Activated naive CD4-positive, alpha-beta T cell treated with anti-CD3 and anti-CD28 coated beads, Interleukin-2, amount 10 ng/mL, durations not matched to agents 7 days and 5 days (primary cell): ENCODE data around the gene BEND5.
A peak's percentile ranks its signal among the peaks of the same experiment; 100 is the strongest.

Experiments
- CTCF ChIA-PET: fragments of 350-600 bp; sonication (Branson Sonifier 250); formaldehyde crosslinking; loops from one replicate; lab custom pipeline; 2021; ENCODE audit warnings: antibody characterized with exemption; lab: Charles Lee
- DNase-seq: peaks from one replicate; pipeline ENCODE4 v3.0.0-alpha.2; 2020
- H3K27ac Mint-ChIP-seq: one replicate; pipeline ENCODE4 v1.8.0; 2021; ENCODE audit warnings: mild to moderate bottlenecking, moderate library complexity, mixed read lengths
- H3K27me3 Mint-ChIP-seq: one replicate; pipeline ENCODE4 v1.8.0; 2021; ENCODE audit warnings: mild to moderate bottlenecking, mixed read lengths
- H3K36me3 Mint-ChIP-seq: one replicate; pipeline ENCODE4 v1.8.0; 2021; ENCODE audit warnings: mixed read lengths
- H3K4me1 Mint-ChIP-seq: one replicate; pipeline ENCODE4 v1.8.0; 2021; ENCODE audit warnings: mixed read lengths
- H3K4me3 Mint-ChIP-seq: one replicate; pipeline ENCODE4 v1.8.0; 2021; ENCODE audit warnings: mild to moderate bottlenecking, moderate library complexity, mixed read lengths
- H3K9me3 Mint-ChIP-seq: one replicate; pipeline ENCODE4 v1.8.0; 2021; ENCODE audit warnings: mixed read lengths

Gene BEND5

GRCh38 chr1:48725341-48726046 is 51.2 kb downstream of the BEND5 start:
- Mint-ChIP-seq H3K4me1 (no peaks in the 10 kb centered on the region), H3K36me3 (no peaks in the 10 kb centered on the region), H3K9me3 (no peaks in the 10 kb centered on the region), H3K27me3 (no peaks in the 10 kb centered on the region), H3K4me3 (no peak overlapping the region), H3K27ac (no peak overlapping the region)
- CTCF ChIA-PET, result no interaction called here
- no peak for DNase-seq

DNA sequence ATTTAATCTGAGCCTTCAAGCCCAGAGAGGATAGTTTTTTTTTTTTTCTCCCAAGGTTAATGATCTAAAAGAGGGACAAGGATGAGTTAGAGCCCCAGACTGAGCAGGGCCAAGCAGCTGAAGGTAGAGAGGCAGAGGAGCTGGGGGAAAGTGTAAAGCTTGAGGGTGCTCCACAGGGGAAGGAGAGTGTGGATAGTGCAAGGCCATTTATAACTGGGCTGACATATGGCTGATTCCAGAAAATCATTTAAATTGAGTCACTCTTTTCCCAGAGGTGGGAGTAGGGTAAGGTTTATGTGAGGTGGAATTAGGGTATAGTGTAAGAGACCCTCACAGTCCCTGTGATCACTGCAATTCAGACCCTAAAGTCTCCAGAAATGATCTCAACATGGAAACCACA is 55.8 kb downstream of the BEND5 start:
- H3K36me3 Mint-ChIP-seq, result no peaks in the 10 kb centered on the region
- H3K27me3 Mint-ChIP-seq, result no peaks in the 10 kb centered on the region

DNA sequence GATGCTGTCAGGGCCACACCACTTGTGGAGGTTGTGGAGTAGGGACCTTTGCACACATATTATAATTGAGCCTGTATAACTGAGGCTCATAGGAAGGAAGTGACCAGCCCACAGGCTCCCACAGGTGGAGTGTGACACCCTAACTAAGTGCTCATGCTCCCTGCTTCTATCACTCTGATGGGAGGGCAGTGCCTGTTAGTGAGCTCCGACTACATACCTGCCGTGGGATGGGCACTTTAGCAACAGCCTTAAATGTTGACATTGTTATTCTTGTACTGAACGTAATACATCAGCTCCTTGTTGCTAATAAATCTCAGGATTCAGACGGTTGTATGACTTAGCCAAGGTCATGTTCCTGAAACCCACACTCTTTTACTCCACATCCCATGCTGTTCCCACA is 58.0 kb downstream of the BEND5 start:
- CTCF ChIA-PET, result no interaction called here
- Mint-ChIP-seq H3K36me3 (no peaks in the 10 kb centered on the region), H3K9me3 (no peaks in the 10 kb centered on the region), H3K4me3 (no peak overlapping the region), H3K27ac (no peak overlapping the region), H3K4me1 (no peaks in the 10 kb centered on the region), H3K27me3 (no peaks in the 10 kb centered on the region)
- DNase-seq, result no peak

More for the DNA sequence above, 55.8 kb downstream of the BEND5 start:
- no peaks in the 10 kb centered on the region for H3K4me1 Mint-ChIP-seq
- no peak for DNase-seq
- no peak overlapping the region for H3K27ac Mint-ChIP-seq
- no peaks in the 10 kb centered on the region for H3K9me3 Mint-ChIP-seq
- CTCF ChIA-PET, result no interaction called here
- no peak overlapping the region for H3K4me3 Mint-ChIP-seq

GRCh38 chr1:48718116-48718630 is 58.5 kb downstream of the BEND5 start:
- Mint-ChIP-seq H3K4me3 (no peak overlapping the region), H3K27me3 (no peaks in the 10 kb centered on the region), H3K36me3 (no peaks in the 10 kb centered on the region), H3K27ac (no peak overlapping the region), H3K9me3 (no peaks in the 10 kb centered on the region), H3K4me1 (no peaks in the 10 kb centered on the region)
- CTCF ChIA-PET, result no interaction called here
- DNase-seq, result no peak

DNA sequence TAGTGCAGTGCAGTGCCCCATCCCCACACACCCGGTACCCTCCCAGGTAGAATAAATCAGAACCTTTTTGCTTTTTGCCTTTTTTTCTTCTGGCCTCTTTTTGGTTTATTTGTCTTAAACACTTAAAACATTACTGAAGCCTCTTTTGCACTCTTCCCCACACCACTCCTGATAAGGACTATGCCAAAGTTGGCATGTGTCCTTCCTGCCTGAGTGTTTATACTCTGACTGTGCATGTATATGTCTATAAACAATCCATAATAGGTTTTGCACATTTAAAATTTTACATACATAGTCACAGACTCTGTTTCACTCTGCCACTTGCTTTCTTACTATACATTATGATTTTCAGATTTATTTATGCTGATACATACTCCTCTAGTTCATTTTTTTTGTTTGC is 59.6 kb downstream of the BEND5 start:
- CTCF ChIA-PET, result interaction anchor here (1.3 kb wide), 1 partner anchor 100 kb away, joined by 3 read pairs; no protein-coding TSS in a partner anchor
- Mint-ChIP-seq H3K27ac (no peak overlapping the region), H3K36me3 (no peaks in the 10 kb centered on the region), H3K4me1 (no peaks in the 10 kb centered on the region), H3K9me3 (no peaks in the 10 kb centered on the region), H3K27me3 (no peaks in the 10 kb centered on the region), H3K4me3 (no peak overlapping the region)
- no peak for DNase-seq

DNA sequence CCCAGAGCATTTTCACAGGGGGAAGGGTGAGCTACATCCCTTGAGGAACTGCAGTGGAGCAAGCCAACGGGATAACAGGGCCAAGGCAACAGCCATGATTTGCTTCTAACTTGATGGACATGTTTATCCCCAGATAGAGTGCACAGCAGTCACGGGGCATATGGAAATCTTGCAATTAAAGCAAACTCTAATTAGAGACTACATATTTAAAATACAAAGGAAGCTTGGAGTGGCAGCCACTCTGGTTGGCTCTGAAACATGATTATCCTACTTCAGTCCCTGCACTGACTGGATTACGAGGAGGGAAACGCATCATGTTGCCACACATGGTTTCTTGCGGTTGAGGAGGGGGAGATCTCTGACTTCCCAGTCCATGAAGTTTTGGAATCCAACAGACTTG is 60.8 kb downstream of the BEND5 start:
- Mint-ChIP-seq H3K4me3 (no peak overlapping the region), H3K4me1 (no peaks in the 10 kb centered on the region), H3K9me3 (no peaks in the 10 kb centered on the region), H3K27ac (no peak overlapping the region), H3K36me3 (no peaks in the 10 kb centered on the region), H3K27me3 (peaks cover 5% of the 10 kb centered on the region)
- CTCF ChIA-PET, result interaction anchor here (1.3 kb wide), 1 partner anchor 102 kb away, joined by 3 read pairs; no protein-coding TSS in a partner anchor
- DNase-seq, result no peak

DNA sequence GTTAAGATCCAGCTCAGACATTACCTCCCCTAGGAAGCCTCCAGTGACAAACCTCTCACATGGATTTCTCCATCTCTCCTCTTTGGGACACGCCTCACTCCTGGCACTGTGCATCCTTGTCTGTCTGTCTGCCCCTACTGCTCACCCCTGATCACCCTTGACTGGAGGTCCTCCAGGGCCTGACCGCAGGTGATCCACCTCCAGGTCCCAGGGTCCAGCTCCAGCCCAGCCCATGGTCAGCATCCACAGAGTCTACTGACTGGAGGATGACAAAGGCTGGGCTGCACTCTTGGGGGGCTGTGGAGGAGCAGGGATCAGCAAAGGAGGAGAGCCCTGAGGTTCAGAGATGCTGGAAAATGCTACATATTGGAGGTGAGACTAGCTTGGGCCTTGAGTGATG is 65.8 kb downstream of the BEND5 start:
- no peaks in the 10 kb centered on the region for H3K36me3 Mint-ChIP-seq
- no peak overlapping the region for H3K4me3 Mint-ChIP-seq
- CTCF ChIA-PET, result interaction anchor here (1.9 kb wide), 1 partner anchor 14 kb away, joined by 5 read pairs; no protein-coding TSS in a partner anchor
- no peak overlapping the region for H3K27ac Mint-ChIP-seq
- H3K4me1 Mint-ChIP-seq, result no peaks in the 10 kb centered on the region
- peaks cover 7% of the 10 kb centered on the region for H3K27me3 Mint-ChIP-seq
- no peak for DNase-seq
- H3K9me3 Mint-ChIP-seq, result no peaks in the 10 kb centered on the region

GRCh38 chr1:48710318-48710717 is 66.4 kb downstream of the BEND5 start:
- Mint-ChIP-seq H3K4me3 (no peak overlapping the region), H3K4me1 (no peaks in the 10 kb centered on the region), H3K9me3 (no peaks in the 10 kb centered on the region), H3K27ac (no peak overlapping the region), H3K36me3 (no peaks in the 10 kb centered on the region), H3K27me3 (peaks cover 7% of the 10 kb centered on the region)
- CTCF ChIA-PET, result interaction anchor here (1.9 kb wide), 1 partner anchor 14 kb away, joined by 5 read pairs; no protein-coding TSS in a partner anchor
- DNase-seq, result no peak

DNA sequence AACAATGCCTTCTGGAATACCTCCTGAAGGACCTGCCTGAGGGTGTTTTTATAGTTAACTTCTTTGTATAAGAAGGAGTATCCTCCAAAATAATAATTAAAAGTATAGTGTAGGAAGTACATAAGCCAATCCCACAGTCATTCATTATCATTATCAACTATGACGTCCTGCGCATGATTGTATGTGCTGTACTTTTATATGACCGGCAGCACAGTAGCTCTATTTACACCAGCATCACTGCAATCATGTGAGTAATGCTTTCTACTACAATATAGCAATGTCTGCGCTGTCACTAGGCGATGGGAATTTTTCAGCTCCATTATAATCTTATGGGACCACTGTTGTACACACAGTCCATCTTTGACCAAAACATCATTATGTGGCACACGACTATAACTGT is 72.0 kb downstream of the BEND5 start:
- Mint-ChIP-seq H3K9me3 (no peaks in the 10 kb centered on the region), H3K27ac (no peak overlapping the region), H3K4me1 (no peaks in the 10 kb centered on the region), H3K36me3 (no peaks in the 10 kb centered on the region), H3K4me3 (no peak overlapping the region), H3K27me3 (peaks cover 15% of the 10 kb centered on the region)
- DNase-seq, result no peak
- CTCF ChIA-PET, result interaction anchor here (1.1 to 2.7 kb wide), 2 partner anchors 28 to 113 kb away, joined by 4 to 11 read pairs; no protein-coding TSS in a partner anchor

DNA sequence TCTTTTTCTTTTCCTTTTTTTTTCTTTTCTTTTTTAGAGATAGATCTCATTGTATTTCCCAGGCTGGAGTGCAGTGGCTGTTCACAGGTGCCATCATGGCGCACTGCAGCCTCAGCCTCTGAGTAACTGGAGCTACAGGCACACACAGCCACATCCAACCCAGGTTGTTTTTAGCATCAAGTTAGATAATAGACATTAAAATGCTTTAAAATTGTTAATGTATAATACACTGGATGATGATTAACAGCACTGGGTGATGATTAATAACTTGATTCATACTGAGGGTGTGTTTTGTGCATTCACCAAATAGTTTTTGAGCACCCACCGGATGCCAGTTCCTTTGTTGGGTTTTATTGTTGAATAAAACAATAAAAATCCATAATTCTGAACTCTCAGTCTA is 75.2 kb downstream of the BEND5 start:
- H3K27me3 Mint-ChIP-seq, result peaks cover 25% of the 10 kb centered on the region
- CTCF ChIA-PET, result no interaction called here
- no peak for DNase-seq
- no peak overlapping the region for H3K27ac Mint-ChIP-seq
- no peak overlapping the region for H3K4me3 Mint-ChIP-seq
- H3K4me1 Mint-ChIP-seq, result no peaks in the 10 kb centered on the region
- no peaks in the 10 kb centered on the region for H3K36me3 Mint-ChIP-seq
- H3K9me3 Mint-ChIP-seq, result no peaks in the 10 kb centered on the region

DNA sequence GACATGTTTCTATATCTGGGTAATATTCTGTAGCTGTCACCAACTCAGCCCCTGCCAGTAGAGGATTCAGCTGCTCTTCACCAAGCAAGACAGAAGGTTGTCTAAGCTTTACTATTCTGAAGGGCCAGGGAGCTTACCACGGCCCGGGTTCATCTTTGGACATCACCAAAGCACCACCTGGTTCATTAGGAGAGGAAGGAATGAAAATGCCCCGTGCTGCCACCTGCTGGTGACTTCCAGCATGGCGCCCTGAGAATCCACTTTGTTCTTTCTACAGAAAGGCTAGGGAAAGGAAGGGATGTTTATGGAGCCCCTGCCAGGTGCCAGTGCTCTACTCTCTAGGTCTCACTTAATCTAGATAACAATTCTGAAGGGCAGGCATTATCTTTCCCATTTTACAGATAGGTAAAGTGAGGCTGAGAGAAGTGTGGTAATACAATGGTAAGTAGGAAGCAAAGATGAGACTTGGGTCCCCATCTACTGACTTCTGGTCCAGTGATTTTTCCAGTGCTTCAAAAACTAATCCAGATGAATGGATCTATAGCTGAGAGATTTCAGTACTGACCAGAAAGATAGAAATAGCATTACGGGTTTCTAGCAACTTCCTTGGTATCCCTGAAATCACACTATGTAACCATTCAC is 79.5 kb downstream of the BEND5 start:
- Mint-ChIP-seq H3K36me3 (no peaks in the 10 kb centered on the region), H3K27ac (no peak overlapping the region), H3K4me3 (no peak overlapping the region), H3K27me3 (peaks cover 21% of the 10 kb centered on the region), H3K4me1 (no peaks in the 10 kb centered on the region), H3K9me3 (no peaks in the 10 kb centered on the region)
- DNase-seq, result peak; percentile 69
- CTCF ChIA-PET, result interaction anchor here (0.9 to 5.6 kb wide), 8 partner anchors 10 to 194 kb away, joined by 3 to 38 read pairs (median 5); no protein-coding TSS in a partner anchor

DNA sequence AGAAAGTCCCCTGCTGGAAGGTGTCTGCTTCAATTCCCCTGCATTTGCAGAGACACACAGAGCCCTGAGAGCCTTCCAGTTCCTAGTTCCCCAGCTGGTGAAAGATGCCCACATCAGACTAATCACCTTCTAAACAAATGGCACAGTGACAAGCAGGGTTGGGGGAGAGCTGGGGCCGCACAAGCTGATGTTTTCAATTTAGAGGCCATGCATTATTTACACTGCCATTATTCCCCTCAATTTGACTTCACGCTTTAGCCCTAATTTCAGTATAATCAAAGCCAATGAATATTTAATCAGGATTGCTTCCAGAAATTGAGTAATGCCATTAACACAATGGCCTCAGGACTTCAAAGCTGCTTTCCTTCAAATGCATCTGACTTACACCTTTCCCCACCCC is 81.5 kb downstream of the BEND5 start:
- Mint-ChIP-seq H3K27me3 (peaks cover 10% of the 10 kb centered on the region), H3K27ac (no peak overlapping the region), H3K4me3 (no peak overlapping the region), H3K9me3 (no peaks in the 10 kb centered on the region), H3K36me3 (no peaks in the 10 kb centered on the region), H3K4me1 (no peaks in the 10 kb centered on the region)
- CTCF ChIA-PET, result interaction anchor here (5.6 kb wide), 1 partner anchor 18 kb away, joined by 38 read pairs; no protein-coding TSS in a partner anchor
- no peak for DNase-seq

GRCh38 chr1:48693674-48694320 is 82.9 kb downstream of the BEND5 start:
- DNase-seq, result no peak
- peaks cover 10% of the 10 kb centered on the region for H3K27me3 Mint-ChIP-seq
- no peaks in the 10 kb centered on the region for H3K36me3 Mint-ChIP-seq
- no peak overlapping the region for H3K4me3 Mint-ChIP-seq
- H3K9me3 Mint-ChIP-seq, result no peaks in the 10 kb centered on the region
- no peaks in the 10 kb centered on the region for H3K4me1 Mint-ChIP-seq
- H3K27ac Mint-ChIP-seq, result no peak overlapping the region
- CTCF ChIA-PET, result interaction anchor here (5.6 kb wide), 1 partner anchor 17 kb away, joined by 38 read pairs; no protein-coding TSS in a partner anchor

DNA sequence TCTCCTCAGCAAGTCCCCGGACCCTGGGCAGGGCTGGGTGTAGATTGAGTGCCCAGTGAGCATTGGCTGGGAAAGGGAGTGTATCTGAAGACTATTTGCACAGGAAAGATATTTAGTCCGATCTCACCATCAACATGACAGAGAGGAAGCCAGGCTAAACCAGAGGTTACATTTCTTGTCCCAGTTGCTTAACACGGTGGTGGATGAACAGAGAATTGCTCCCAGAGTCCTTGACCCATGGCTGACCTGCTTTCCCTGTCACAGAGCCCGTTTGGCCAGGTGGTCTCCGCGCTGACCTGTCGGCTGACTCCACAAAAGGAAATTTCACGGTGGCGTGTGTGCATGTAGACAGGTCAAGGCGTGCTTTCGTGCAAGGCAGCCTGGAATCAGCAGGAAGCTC is 83.5 kb downstream of the BEND5 start:
- no peak overlapping the region for H3K4me3 Mint-ChIP-seq
- CTCF ChIA-PET, result interaction anchor here (1.9 kb wide), 1 partner anchor 15 kb away, joined by 9 read pairs; no protein-coding TSS in a partner anchor
- no peaks in the 10 kb centered on the region for H3K36me3 Mint-ChIP-seq
- H3K4me1 Mint-ChIP-seq, result no peaks in the 10 kb centered on the region
- peaks cover 9% of the 10 kb centered on the region for H3K27me3 Mint-ChIP-seq
- DNase-seq, result no peak
- no peak overlapping the region for H3K27ac Mint-ChIP-seq
- no peaks in the 10 kb centered on the region for H3K9me3 Mint-ChIP-seq
